ENCODE results near the gene RBAK. TPM values are rescaled to one million over a fixed set of nuclear protein-coding genes. Genes with fewer than 3 reads are reported as not detected.
A peak's percentile ranks its signal among the peaks of the same experiment; 100 is the strongest.

The RBAK gene
- total RNA-seq = 9.9 TPM

DNA sequence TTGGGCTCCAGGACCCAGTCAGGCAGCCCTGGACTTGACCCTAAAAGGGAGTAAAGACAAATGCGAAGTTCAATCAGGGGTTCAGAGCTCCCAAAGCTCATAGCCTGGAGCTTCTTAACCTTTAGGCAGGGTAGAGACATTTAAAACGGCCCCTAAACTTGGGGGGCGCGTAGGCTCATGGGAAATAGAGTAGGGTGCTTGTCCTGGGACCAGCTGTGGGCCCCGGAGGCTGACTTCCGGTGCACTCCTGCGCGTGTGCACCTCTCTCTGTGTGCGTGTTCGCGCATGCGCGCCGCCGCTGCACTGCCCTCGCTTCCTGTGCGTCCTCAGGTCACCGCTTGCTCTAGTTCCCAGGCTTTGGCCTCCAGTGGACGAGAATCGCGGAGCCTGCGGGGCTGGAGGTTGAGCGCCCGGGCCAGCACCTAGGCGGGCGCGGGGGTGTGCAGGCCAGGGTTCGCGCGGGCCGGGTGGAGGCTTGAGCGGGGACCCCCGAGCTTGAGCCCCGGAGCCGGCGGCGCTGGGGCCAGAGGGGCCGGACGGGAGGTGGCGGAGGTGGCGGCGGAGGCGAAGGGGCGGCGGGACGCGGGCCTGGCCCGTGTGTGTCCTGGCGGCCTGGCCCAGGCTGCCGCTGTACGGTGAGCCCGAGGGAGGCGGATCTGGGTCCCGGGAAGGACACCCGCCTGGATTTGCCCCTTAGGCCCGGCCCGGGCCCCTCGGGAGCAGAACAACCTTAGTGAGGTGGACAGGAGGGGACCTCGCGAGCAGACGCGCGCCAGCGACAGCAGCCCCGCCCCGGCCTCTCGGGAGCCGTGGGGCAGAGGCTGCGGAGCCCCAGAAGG is at the start of gene RBAK:
RBAK (plus strand) TSS at position 303 of the 839 bp plus-strand sequence. CDS start 2,217 bp downstream, outside the sequence.
- H3K27me3 ChIP-seq = no peaks in the 10 kb centered on the region
- H3K4me3 ChIP-seq = peak within 1 kb of the TSS; percentile 94
- peaks cover 14 to 20% of the 10 kb centered on the region in 2 donors for H3K36me3 ChIP-seq
- peaks cover 0 to 5% of the 10 kb centered on the region in 2 donors for H3K4me1 ChIP-seq
- TF ChIP-seq, protein P1, sequence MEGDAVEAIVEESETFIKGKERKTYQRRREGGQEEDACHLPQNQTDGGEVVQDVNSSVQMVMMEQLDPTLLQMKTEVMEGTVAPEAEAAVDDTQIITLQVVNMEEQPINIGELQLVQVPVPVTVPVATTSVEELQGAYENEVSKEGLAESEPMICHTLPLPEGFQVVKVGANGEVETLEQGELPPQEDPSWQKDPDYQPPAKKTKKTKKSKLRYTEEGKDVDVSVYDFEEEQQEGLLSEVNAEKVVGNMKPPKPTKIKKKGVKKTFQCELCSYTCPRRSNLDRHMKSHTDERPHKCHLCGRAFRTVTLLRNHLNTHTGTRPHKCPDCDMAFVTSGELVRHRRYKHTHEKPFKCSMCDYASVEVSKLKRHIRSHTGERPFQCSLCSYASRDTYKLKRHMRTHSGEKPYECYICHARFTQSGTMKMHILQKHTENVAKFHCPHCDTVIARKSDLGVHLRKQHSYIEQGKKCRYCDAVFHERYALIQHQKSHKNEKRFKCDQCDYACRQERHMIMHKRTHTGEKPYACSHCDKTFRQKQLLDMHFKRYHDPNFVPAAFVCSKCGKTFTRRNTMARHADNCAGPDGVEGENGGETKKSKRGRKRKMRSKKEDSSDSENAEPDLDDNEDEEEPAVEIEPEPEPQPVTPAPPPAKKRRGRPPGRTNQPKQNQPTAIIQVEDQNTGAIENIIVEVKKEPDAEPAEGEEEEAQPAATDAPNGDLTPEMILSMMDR (IDR thresholded peaks at IDR 0.05) = no peak
- intact Hi-C loops (cut with DNase I) = loop anchor here (2.0 to 5.0 kb wide), 2 partner anchors 73 to 163 kb away; partner anchors contain the start of gene RADIL
- peak; percentile 78 to 96 for DNase-seq (ENCODE audit: low spot score in 2 of 2)
- peak within 1 kb of the TSS; percentile 64 to 80 for H3K27ac ChIP-seq
- no peaks in the 10 kb centered on the region for H3K9me3 ChIP-seq

DNA sequence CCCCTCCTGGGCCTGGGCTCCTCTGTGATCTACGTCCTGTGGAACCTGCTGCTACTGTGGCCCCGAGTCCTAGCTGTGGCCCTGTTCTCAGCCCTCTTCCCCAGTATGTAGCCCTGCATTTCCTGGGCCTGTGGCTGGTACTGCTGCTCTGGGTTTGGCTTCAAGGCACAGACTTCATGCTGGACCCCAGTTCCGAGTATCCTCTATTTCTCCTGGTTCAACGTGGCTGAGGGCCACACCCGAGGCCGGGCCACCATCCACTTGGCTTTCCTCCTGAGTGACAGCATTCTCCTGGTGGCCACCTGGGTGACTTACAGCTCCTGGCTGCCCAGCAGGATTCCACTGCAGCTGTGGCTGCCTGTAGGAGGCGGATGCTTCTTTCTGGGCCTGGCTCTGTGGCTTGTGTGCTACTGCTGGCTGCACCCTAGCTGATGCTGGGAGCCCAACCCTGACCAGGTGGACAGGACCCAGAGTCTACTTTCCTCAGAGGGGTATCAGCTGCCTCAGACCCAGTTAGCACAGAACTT is 48.9 kb upstream of the RBAK start:
- H3K27ac ChIP-seq = no peak overlapping the region
- H3K27me3 ChIP-seq = no peaks in the 10 kb centered on the region
- TF ChIP-seq, protein P1 (IDR thresholded peaks at IDR 0.05) = no peak
- peaks cover 48 to 77% of the 10 kb centered on the region in 2 donors for H3K36me3 ChIP-seq
- intact Hi-C loops (cut with DNase I) = no loop called here
- H3K4me1 ChIP-seq = no peaks in the 10 kb centered on the region
- no peak for DNase-seq (ENCODE audit: low spot score in 2 of 2)
- no peak overlapping the region for H3K4me3 ChIP-seq
- no peaks in the 10 kb centered on the region for H3K9me3 ChIP-seq

DNA sequence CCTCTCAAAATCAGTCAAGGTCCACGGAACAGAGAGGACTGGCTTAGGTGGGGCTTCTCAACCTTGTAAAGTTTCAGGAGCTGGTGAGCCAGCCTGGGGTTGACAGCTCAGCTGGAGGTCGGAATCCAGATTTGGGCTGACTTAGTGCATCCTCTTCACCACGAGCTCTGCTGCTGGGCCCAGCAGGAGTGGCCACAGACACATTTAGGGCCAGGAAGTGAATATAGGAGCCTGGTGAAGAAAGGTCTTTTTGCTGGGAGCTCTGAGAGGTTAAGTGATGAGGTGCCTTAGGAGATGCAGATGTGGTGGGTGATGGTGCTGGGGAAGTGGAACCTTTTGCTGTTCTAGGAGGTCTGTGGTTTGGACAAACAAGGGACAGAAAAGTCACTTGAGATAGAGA is 47.4 kb upstream of the RBAK start:
- Histone ChIP-seq H3K4me1 (no peaks in the 10 kb centered on the region), H3K36me3 (peaks cover 38 to 74% of the 10 kb centered on the region in 2 donors), H3K9me3 (no peaks in the 10 kb centered on the region), H3K27me3 (no peaks in the 10 kb centered on the region), H3K4me3 (no peak overlapping the region), H3K27ac (no peak overlapping the region)
- DNase-seq (ENCODE audit: low spot score in 2 of 2) = no peak
- intact Hi-C loops (cut with DNase I) = no loop called here
- TF ChIP-seq, protein P1 (IDR thresholded peaks at IDR 0.05) = no peak

DNA sequence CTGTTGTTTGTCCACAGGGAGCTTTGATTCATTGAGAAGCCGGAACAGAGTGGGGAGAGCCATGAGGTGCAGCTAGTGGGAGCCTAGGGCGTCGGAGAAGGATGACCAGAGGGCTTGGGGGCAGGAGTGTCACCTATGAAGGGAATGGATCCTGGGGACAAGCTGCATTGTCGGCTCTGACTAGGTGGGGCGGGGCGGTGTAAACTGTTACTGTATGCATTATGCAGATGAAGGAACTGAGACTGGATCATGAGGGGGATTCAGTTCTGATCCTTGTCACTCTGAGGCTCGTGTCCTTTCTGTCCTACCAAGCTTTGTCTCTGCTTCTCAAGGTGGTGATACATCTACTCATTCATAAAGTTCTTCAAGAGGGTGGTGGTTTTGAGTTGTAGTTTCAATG is 46.8 kb upstream of the RBAK start:
- peaks cover 33 to 67% of the 10 kb centered on the region in 2 donors for H3K36me3 ChIP-seq
- no peaks in the 10 kb centered on the region for H3K9me3 ChIP-seq
- no peak overlapping the region for H3K27ac ChIP-seq
- no peak overlapping the region for H3K4me3 ChIP-seq
- TF ChIP-seq, protein P1 (IDR thresholded peaks at IDR 0.05) = no peak
- no peaks in the 10 kb centered on the region for H3K27me3 ChIP-seq
- DNase-seq (ENCODE audit: low spot score in 2 of 2) = no peak
- intact Hi-C loops (cut with DNase I) = no loop called here
- H3K4me1 ChIP-seq = no peaks in the 10 kb centered on the region

DNA sequence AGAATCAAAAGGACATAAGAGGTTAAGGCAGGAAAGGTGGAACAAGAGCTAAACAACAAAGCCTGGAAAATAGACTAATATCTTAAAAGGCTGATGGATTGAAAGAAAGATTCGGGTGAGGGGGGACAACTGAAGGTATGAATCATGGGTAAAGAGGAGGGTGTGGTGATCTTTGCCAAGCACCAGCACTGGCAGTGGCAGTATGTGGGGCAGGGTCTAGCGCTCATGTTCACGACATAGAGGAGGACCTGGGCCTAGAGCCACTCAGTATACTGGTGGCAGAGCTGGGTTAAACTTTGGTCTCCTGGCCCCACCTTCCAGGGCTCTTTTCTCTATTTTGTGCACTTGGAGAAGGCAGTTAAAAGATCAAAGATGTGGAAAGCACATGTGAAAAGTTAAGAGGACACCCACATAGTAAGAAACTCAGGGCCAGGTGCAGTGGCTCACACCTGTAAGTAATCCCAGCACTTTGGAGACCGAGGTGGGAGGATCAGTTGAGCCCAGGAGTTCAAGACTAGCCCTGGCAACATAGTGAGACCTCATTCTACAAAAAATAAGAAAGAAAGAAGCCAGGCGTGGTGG is 46.2 kb upstream of the RBAK start:
- DNase-seq (ENCODE audit: low spot score in 2 of 2) = no peak
- Histone ChIP-seq H3K9me3 (no peaks in the 10 kb centered on the region), H3K4me3 (no peak overlapping the region), H3K27ac (no peak overlapping the region), H3K27me3 (no peaks in the 10 kb centered on the region), H3K36me3 (peaks cover 29 to 61% of the 10 kb centered on the region in 2 donors), H3K4me1 (no peaks in the 10 kb centered on the region)
- TF ChIP-seq, protein P1 (IDR thresholded peaks at IDR 0.05) = no peak
- intact Hi-C loops (cut with DNase I) = no loop called here
